NCI-H82 (cell line): ENCODE measurements around the gene ZNF586.
"Not testable (repeated sequence)": the region's sequence is repeated elsewhere in the genome, so short reads cannot be mapped to it uniquely, and the experiment has no call there.

Experiments
- DNase-seq: peaks from one replicate; lab custom pipeline; 2025; lab: John Stamatoyannopoulos, UW

ZNF586 gene

GRCh38 chr19:57769345-57770131, at the start of gene ZNF586:
Gene ZNF586 (plus strand): TSS chr19:57769676. CDS start chr19:57769843, 167 bp downstream.
- peak; percentile 96 for DNase-seq

DNA sequence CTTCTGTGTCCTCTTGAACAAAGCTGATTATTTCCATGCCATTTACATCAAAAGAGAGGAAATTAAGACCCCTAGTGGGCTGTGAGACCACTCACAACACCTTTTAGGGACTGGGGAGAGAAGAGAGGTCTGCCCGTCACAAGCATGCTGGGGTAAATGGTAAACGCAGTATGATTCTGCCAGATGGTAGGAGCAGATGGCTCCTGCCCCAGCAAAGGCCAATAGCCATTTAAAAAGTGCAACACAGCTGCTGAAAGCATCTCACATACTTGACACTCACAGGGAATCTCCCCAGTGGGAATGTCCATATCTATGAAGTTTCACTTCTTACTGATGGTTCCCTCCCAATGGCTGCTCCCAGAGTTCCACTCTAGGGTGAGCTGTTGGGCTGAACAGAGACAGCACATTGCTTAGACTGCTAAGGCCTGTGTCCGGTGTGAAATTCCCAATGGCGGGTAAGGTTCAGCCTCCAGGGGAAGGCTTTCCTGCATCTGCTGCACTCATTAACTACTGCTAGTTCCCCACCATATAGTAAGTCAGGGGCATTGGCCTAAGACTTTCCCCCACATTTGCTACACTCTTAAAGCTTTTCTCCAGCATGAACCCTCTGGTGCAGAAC, 49.5 kb upstream of the ZNF586 start:
- DNase-seq: peak; percentile 52

GRCh38 chr19:57720878-57721277, 48.6 kb upstream of the ZNF586 start:
- DNase-seq: no peak

DNA sequence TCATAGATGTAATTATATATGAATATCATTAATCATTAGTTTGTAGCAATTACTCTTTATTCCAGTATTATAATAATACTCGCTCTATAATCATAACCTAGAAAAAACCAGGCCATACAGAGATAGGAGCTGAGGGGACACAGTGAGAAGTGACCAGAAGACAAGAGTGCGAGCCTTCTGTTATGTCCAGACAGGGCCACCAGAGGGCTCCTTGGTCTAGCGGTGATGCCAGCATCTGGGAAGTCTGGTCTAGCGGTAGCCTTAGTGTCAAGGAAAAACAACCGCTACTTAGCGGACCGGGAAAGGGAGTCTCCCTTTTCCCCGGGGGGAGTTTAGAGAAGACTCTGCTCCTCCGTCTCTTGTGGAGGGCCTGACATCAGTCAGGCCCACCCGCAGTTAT, 31.2 kb upstream of the ZNF586 start:
- peak; percentile 42 for DNase-seq

- DNase-seq: not testable (repeated sequence)
Measured at GRCh38 chr19:57738770-57739169, 30.7 kb upstream of the ZNF586 start.

- DNase-seq: peak; percentile 96
Measured at GRCh38 chr19:57746580-57747471, 22.6 kb upstream of the ZNF586 start, which contains the start of gene ZNF776. Gene ZNF776 (plus strand): TSS chr19:57746815. CDS start chr19:57747059, 244 bp downstream.

DNA sequence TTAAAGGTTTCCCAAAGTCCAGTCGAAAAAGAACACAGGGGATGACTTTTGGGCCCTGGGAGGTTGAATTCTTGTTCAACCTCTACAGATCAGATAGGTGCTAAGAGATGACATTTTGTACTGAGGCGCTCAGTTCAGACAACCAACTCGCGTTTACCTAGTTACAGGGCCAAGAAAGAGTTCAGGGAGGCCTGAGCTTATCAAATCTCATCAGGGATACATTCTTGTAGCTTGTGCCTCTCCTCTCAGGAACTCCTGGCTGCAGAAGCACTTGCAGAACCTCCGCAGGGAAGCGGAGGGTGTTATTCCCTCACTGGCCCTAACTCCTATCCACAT, 22.0 kb upstream of the ZNF586 start:
- DNase-seq: no peak

- DNase-seq: no peak
Measured at GRCh38 chr19:57748029-57748428, 21.4 kb upstream of the ZNF586 start.

GRCh38 chr19:57754091-57754673, 15.3 kb upstream of the ZNF586 start:
- DNase-seq: no peak

DNA sequence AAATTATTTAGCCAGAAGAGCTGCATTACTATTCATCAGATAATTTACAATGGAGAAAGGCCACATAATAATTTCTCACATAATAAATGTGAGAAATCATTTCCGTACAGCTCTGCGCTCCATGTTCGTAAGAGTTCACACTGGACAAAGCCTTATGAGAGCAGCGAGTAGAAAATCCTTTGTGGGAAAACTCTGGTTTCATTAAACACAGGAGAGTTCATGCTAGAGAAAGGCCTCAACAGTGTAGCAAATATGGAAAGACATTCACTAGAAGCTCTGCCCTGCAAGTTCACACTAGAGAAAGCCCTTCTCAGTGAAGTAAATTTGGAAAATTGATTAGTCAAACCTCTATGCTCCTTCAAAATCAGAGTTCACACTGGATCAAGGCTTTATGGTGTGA, 14.4 kb upstream of the ZNF586 start:
- DNase-seq: no peak

DNA sequence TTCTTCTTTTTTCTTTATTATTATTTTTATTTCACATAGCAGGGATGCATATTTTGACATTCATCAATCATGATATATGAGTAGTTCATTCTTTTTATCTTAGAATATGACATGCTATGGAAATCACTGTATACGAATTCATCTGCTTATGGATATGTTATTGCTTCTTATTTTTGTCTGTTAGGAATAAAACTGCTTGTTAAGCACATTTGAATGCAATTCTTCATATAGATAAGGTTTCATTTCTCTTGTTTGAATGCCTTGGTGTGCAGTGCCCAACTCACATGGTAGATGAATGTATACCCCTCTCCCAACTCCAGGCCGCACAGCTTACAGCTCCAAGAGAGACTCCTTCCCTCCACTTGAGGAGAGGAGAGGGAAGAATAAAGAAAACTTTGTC, 11.5 kb upstream of the ZNF586 start:
- no peak for DNase-seq

DNA sequence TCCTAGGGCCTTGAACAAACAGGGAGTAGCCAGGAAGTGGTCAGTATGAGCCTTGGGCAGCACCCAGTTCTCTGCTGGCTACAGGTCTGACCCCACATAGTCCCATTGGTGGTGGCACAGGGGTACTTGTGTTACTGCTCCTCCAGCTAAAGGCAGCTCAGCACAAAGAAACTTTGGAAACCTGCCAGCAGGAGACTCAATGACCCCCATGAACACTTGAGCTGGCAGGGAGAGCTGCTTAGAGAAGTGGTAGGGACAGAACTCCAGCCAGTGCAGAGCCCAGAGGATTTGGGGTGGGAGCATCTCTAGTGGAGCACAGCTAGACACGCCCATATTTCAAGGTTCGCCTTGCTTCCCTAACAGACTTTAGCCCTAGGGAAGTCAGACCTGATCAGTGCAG, 10.4 kb upstream of the ZNF586 start:
- DNase-seq: peak; percentile 2

- no peak for DNase-seq
Measured at GRCh38 chr19:57771417-57771816, 1.9 kb downstream of the ZNF586 start.

GRCh38 chr19:57773488-57773887, 4.0 kb downstream of the ZNF586 start:
- no peak for DNase-seq

DNA sequence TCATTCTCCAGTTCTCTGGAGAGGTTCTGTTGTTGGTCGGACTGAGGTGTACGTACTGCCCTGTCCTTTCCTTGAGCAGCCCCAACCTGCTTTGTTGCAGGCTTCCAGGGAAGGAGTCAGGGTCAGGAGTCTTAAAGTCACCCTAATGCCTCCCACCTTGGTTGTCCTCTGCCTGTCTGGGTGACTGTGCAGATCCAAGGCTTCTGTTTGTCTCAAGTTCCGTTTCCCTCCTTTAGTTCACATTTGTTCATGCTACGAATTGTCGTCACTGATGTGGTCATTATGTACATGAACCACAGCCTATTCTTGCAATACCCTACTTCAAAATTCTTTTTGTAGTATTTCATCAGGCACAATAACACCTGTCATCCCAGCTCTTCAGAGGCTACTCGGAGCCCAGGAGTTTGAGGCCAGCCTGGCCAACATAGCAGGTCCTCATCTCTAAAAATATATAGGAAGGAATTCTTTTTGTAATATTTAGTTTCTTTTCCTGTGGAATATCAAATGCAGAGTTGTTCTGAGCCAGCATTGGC, 7.4 kb downstream of the ZNF586 start:
- DNase-seq: no peak

DNA sequence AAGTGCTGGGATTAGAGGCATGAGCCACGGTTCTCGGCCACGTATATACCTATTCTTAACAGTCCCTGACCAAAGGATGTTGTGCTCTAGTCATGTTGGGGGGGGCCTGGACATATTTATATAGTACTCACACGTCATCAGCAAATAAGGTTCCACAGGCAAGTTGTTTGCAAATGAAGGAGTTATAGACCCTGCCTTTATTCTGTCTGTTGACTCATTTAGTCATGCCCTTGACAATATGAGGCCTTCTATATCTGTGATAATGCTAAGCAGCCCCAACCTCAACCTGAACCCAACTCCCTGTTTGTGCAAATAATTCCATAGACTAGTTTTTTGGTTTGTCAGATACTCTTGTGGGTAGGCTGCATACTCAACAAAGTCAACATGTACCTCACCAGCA, 8.9 kb downstream of the ZNF586 start:
- no peak for DNase-seq

DNA sequence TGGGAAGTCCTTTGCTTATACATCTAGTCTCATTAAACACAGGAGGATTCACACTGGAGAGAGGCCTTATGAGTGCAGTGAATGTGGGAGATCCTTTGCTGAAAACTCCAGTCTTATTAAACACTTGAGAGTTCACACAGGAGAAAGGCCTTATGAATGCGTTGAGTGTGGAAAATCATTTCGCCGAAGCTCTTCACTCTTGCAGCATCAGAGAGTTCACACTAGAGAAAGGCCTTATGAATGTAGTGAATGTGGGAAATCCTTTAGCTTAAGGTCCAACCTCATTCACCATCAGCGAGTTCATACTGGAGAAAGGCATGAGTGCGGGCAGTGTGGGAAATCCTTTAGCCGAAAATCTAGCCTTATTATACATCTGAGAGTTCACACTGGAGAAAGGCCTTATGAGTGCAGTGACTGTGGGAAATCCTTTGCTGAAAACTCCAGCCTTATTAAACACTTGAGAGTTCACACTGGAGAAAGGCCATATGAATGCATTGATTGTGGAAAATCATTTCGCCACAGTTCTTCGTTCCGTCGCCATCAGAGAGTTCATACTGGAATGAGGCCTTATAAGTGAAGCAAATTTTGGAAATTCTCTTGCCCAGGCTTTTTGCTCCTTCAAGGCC, 9.9 kb downstream of the ZNF586 start:
- DNase-seq: no peak

GRCh38 chr19:57786286-57786685, 16.8 kb downstream of the ZNF586 start:
- DNase-seq: no peak

GRCh38 chr19:57786906-57787305, 17.4 kb downstream of the ZNF586 start:
- DNase-seq: no peak

DNA sequence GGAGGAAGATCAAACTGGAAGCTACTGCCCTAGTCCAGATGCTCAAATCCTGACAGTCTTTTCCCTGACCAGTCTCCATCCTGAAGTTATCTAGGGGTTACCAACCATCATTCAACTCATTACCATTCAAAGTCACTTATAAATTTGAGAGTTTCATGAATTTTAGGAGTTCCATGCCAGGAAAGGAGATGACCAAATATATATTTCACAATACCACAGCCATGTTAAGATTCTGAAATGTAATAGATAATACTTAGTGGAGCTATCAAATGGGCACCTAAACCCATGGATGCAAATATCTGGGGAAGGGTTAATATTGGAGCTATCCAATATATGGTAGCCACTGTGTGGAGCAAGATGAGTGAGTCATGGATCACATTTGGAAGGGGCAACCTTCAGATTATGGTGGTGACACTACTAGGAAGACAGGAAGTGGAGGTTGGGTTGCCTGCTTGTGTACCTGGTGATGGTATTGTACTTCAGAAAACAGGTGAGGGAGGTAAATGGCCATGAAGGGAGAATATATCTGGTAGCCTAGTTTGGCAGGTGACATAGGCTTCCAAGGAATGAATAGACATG, 18.7 kb downstream of the ZNF586 start:
- DNase-seq: no peak

- DNase-seq: no peak
Measured at GRCh38 chr19:57789288-57789687, 19.8 kb downstream of the ZNF586 start.
